CD4-positive, alpha-beta T cell treated with Interferon alpha-2 for 1 hour (primary cell): Measurements from ENCODE around the gene COL6A1.
"Not testable (repeated sequence)": the region's sequence is repeated elsewhere in the genome, so short reads cannot be mapped to it uniquely, and the experiment has no call there.

Source experiments
- DNase-seq, 2 donors: peaks; one replicate each; pipeline ENCODE4 v3.0.0-alpha.2; 2020 to 2022

The COL6A1 gene

GRCh38 chr21:46029186-46029924 lies 47.8 kb downstream of the COL6A1 start:
- no peak for DNase-seq

- no peak for DNase-seq
Observed at GRCh38 chr21:46031484-46031883, 49.9 kb downstream of the COL6A1 start.

GRCh38 chr21:46032100-46032499 lies 50.5 kb downstream of the COL6A1 start:
- no peak for DNase-seq

- no peak for DNase-seq
Observed at GRCh38 chr21:46033410-46034400, 52.1 kb downstream of the COL6A1 start.

- DNase-seq = no peak
Observed at GRCh38 chr21:46035809-46036695, 54.5 kb downstream of the COL6A1 start.

- no peak for DNase-seq
Observed at GRCh38 chr21:46036696-46037330, 55.2 kb downstream of the COL6A1 start.

- no peak for DNase-seq
Observed at GRCh38 chr21:46037331-46038325, 56.1 kb downstream of the COL6A1 start.

GRCh38 chr21:46038341-46038829 lies 56.8 kb downstream of the COL6A1 start:
- DNase-seq = no peak

- no peak for DNase-seq
Observed at GRCh38 chr21:46038871-46039397, 57.4 kb downstream of the COL6A1 start.

GRCh38 chr21:46039891-46040660 lies 58.5 kb downstream of the COL6A1 start:
- no peak for DNase-seq

- DNase-seq = no peak
Observed at GRCh38 chr21:46040707-46041106, 59.1 kb downstream of the COL6A1 start.

GRCh38 chr21:46041183-46041582 lies 59.6 kb downstream of the COL6A1 start:
- no peak for DNase-seq

- DNase-seq = no peak
Observed at GRCh38 chr21:46045154-46045553, 63.6 kb downstream of the COL6A1 start.

GRCh38 chr21:46046471-46046870 lies 64.9 kb downstream of the COL6A1 start:
- no peak for DNase-seq

GRCh38 chr21:46046906-46047305 lies 65.3 kb downstream of the COL6A1 start:
- not testable (repeated sequence) for DNase-seq

GRCh38 chr21:46048926-46049889 lies 67.6 kb downstream of the COL6A1 start:
- DNase-seq = no peak

- DNase-seq = no peak
Observed at GRCh38 chr21:46049890-46050667, 68.5 kb downstream of the COL6A1 start.
